ENCODE results near the gene PRLHR.

GRCh38 chr10:118566911-118567310, 28.5 kb downstream of the PRLHR start:
- TF ChIP-seq, protein P1, sequence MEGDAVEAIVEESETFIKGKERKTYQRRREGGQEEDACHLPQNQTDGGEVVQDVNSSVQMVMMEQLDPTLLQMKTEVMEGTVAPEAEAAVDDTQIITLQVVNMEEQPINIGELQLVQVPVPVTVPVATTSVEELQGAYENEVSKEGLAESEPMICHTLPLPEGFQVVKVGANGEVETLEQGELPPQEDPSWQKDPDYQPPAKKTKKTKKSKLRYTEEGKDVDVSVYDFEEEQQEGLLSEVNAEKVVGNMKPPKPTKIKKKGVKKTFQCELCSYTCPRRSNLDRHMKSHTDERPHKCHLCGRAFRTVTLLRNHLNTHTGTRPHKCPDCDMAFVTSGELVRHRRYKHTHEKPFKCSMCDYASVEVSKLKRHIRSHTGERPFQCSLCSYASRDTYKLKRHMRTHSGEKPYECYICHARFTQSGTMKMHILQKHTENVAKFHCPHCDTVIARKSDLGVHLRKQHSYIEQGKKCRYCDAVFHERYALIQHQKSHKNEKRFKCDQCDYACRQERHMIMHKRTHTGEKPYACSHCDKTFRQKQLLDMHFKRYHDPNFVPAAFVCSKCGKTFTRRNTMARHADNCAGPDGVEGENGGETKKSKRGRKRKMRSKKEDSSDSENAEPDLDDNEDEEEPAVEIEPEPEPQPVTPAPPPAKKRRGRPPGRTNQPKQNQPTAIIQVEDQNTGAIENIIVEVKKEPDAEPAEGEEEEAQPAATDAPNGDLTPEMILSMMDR (IDR thresholded peaks at IDR 0.05), result no peak
- TF ChIP-seq EP300 (IDR thresholded peaks at IDR 0.05) (no peak), POLR2A (IDR thresholded peaks at IDR 0.05; ENCODE audit: low read depth) (no peak)

Measured in esophagus muscularis mucosa (tissue), 4 donors.